ENCODE data around the gene COQ7.

The COQ7 gene
- 10.3 to 29.9 (median 22.2) reads per million in 18 experiments for total RNA-seq

- peak; percentile 100 for DNase-seq
Measured at GRCh38 chr16:19067349-19068236, at the start of gene COQ7. COQ7 (plus strand) TSS chr16:19067614; CDS start chr16:19067665, 51 bp downstream.

GRCh38 chr16:19020689-19021088, 46.7 kb upstream of the COQ7 start:
- DNase-seq: no peak

GRCh38 chr16:19021747-19022146, 45.7 kb upstream of the COQ7 start:
- no peak for DNase-seq

GRCh38 chr16:19027416-19027815, 40.0 kb upstream of the COQ7 start:
- DNase-seq: no peak

GRCh38 chr16:19029980-19030379, 37.4 kb upstream of the COQ7 start:
- no peak for DNase-seq

GRCh38 chr16:19031738-19032137, 35.7 kb upstream of the COQ7 start:
- no peak for DNase-seq

GRCh38 chr16:19033761-19034160, 33.7 kb upstream of the COQ7 start:
- DNase-seq: no peak

GRCh38 chr16:19040400-19040799, 27.0 kb upstream of the COQ7 start:
- no peak for DNase-seq

GRCh38 chr16:19044769-19045168, 22.6 kb upstream of the COQ7 start:
- no peak for DNase-seq

- no peak for DNase-seq
Measured at GRCh38 chr16:19046062-19046461, 21.4 kb upstream of the COQ7 start.

- no peak for DNase-seq
Measured at GRCh38 chr16:19062706-19063105, 4.7 kb upstream of the COQ7 start.

GRCh38 chr16:19066988-19067348, 446 bp upstream of the COQ7 start:
- no peak for DNase-seq

- no peak for DNase-seq
Measured at GRCh38 chr16:19068237-19068815, 912 bp downstream of the COQ7 start.

- peak; percentile 41 to 54 for DNase-seq
Measured at GRCh38 chr16:19071811-19072777, 4.7 kb downstream of the COQ7 start.

- DNase-seq: peak; percentile 30 to 48
Measured at GRCh38 chr16:19073344-19073743, 5.9 kb downstream of the COQ7 start.

- no peak for DNase-seq
Measured at GRCh38 chr16:19073863-19074262, 6.4 kb downstream of the COQ7 start.

GRCh38 chr16:19075511-19075910, 8.1 kb downstream of the COQ7 start:
- no peak for DNase-seq

GRCh38 chr16:19077879-19078278, 10.5 kb downstream of the COQ7 start:
- DNase-seq: no peak

- DNase-seq: no peak
Measured at GRCh38 chr16:19083670-19084069, 16.3 kb downstream of the COQ7 start.

GRCh38 chr16:19084139-19084538, 16.7 kb downstream of the COQ7 start:
- DNase-seq: no peak

GRCh38 chr16:19084879-19085278, 17.5 kb downstream of the COQ7 start:
- DNase-seq: no peak

GRCh38 chr16:19085679-19086200, 18.3 kb downstream of the COQ7 start:
- DNase-seq: no peak

All from inflammatory macrophage (primary cell).